Spleen (tissue), 11 donors: ENCODE results near the gene UAP1. TPM values are rescaled to one million over a fixed set of nuclear protein-coding genes. Genes with fewer than 3 reads are reported as not detected.

Experiments
- DNase-seq: peaks from one replicate; pipeline ENCODE4 v3.0.0-alpha.2; 2020
- H3K27ac ChIP-seq, 8 donors: fragments of 200-600 bp; sonication (generic) in 7 of 8; 1 replicate in 4 of 8; 2 replicates in 4 of 8; pipeline versions ENCODE4 v1.5.0 to v1.8.0; 2016 to 2021; ENCODE audit warnings: inconsistent platforms in 4 of 8, mild to moderate bottlenecking in 4 of 8, moderate library complexity in 1 of 8
- H3K27me3 ChIP-seq, 7 donors: fragments of 200-600 bp; sonication (generic) in 6 of 7; replicated peaks in 1 of 7; 1 replicate in 4 of 7; 2 replicates in 3 of 7; pipeline versions ENCODE4 v1.5.0 to v1.8.0; 2016 to 2021; ENCODE audit warnings: inconsistent platforms in 3 of 7, mild to moderate bottlenecking in 1 of 7
- H3K36me3 ChIP-seq, 6 donors: fragments of 200-600 bp; sonication (generic) in 5 of 6; 1 replicate in 4 of 6; 2 replicates in 2 of 6; pipeline versions ENCODE4 v1.5.0 to v1.8.0; 2016 to 2021; ENCODE audit warnings: inconsistent platforms in 2 of 6
- H3K4me1 ChIP-seq, 6 donors: fragments of 200-600 bp; sonication (generic) in 5 of 6; 1 replicate in 3 of 6; 2 replicates in 3 of 6; pipeline versions ENCODE4 v1.5.0 to v1.8.0; 2016 to 2021; ENCODE audit warnings: inconsistent platforms in 3 of 6
- H3K4me3 ChIP-seq, 8 donors: fragments of 200-600 bp; sonication (generic) in 7 of 8; 1 replicate in 4 of 8; 2 replicates in 4 of 8; pipeline versions ENCODE4 v1.5.0 to v1.8.0; 2016 to 2021; ENCODE audit warnings: inconsistent platforms in 4 of 8, mild to moderate bottlenecking in 4 of 8, moderate library complexity in 2 of 8
- H3K9me3 ChIP-seq, 8 donors: fragments of 200-600 bp; sonication (generic) in 7 of 8; 1 replicate in 4 of 8; 2 replicates in 4 of 8; pipeline versions ENCODE4 v1.5.0 to v1.8.0; 2016 to 2021; ENCODE audit warnings: inconsistent platforms in 4 of 8
- POLR2A ChIP-seq, 3 donors: fragments of 450-650 bp; IDR thresholded peaks; one replicate each; pipeline ENCODE4 v1.5.1; 2017; ENCODE audit warnings: antibody characterized with exemption in 3 of 3, mild to moderate bottlenecking in 1 of 3
- POLR2AphosphoS5 ChIP-seq, 3 donors: sonication (generic); formaldehyde crosslinking; IDR thresholded peaks; one replicate each; pipeline ENCODE4 v1.5.1; 2017; ENCODE audit warnings: antibody characterized with exemption in 3 of 3
- WGBS, 5 donors: extraction: QIAGEN DNeasy Blood & Tissue Kit in 3 of 5; methylation state at CpG; one replicate each; pipeline versions ENCODE4 v1.1.5 to v1.1.7; 2013 to 2018; 5-methylcytosine and 5-hydroxymethylcytosine counted together
- intact Hi-C: fragments of 100-400 bp; cut with DNase I; formaldehyde crosslinking; loops from one replicate; pipeline ENCODE4 v1.15.0; 2023; ENCODE audit warnings: low total_unique reads
- polyA plus RNA-seq, 3 donors: library from polyadenylated mRNA; stranded (reverse); fragments of 200-250 nt; gene quantifications; one replicate each; pipeline ENCODE4 v1.2.1, GENCODE V29; 2013
- total RNA-seq, 7 donors: library from RNA; depleted of rRNA in 3 of 7; stranded (reverse); fragments of >200 nt in 3 of 7; fragmentation: NEBNext Ultra II Directional in 4 of 7; extraction: Animal tissue kit (Norgen Biotek cat#: 25700) in 4 of 7; gene quantifications; one replicate each; pipeline versions ENCODE4 v1.1.0 to v1.2.1, GENCODE V29; 2016 to 2021
- TF ChIP-seq, protein P1 (sequence below), 11 experiments: fragments of 200-600 bp in 7 of 11; fragments of 450-650 bp in 4 of 11; sonication (generic) in 4 of 11; IDR thresholded peaks in 8 of 11; conservative IDR thresholded peaks in 3 of 11; 1 replicate in 7 of 11; 2 replicates in 4 of 11; pipeline versions ENCODE4 v1.4.0 to v1.8.0; 2016 to 2021; ENCODE audit warnings: antibody characterized with exemption in 11 of 11, inconsistent platforms in 4 of 11, mild to moderate bottlenecking in 1 of 11
- donor health status: healthy with polysubstance abuse.
- donor health status: DM: no; HTN: no; CAD: no; lungs with moderate emphysema.
- donor health status: DM: no; HTN: no; CAD: no.
- donor health status: Bipolar disorder and iron deficiency.
- donor health status: healthy.
- donor health status: DM: no; HTN: no; CAD: no.
- donor health status: DM: yes; HTN: yes; CAD: no.

UAP1 gene
- total and polyA plus RNA-seq, 10 donors, result 13.1 to 48.3 (median 21.2) TPM

DNA sequence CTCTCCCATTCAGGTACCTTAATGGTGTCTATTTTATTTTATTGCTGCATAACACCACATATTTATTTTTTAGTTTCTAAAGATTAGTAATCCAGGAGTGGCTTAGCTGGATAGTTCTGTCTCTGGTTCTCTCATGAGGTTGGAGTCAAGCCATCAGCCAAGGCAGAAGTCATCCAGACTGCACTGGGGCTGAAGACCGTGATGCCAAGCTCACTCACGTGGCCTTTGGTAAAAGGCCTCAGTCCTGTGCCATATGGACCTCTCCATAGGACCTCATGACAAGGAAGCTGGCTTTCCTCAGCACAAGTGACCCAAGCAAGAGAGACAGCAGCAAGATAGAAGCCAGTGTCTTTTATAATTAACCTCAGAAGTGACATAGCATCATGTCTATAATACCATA, 47.8 kb downstream of the UAP1 start:
- WGBS, 5 donors, result 92 to 98% (median 97%) methylated on average over 2 of the region's 2 CpGs

DNA sequence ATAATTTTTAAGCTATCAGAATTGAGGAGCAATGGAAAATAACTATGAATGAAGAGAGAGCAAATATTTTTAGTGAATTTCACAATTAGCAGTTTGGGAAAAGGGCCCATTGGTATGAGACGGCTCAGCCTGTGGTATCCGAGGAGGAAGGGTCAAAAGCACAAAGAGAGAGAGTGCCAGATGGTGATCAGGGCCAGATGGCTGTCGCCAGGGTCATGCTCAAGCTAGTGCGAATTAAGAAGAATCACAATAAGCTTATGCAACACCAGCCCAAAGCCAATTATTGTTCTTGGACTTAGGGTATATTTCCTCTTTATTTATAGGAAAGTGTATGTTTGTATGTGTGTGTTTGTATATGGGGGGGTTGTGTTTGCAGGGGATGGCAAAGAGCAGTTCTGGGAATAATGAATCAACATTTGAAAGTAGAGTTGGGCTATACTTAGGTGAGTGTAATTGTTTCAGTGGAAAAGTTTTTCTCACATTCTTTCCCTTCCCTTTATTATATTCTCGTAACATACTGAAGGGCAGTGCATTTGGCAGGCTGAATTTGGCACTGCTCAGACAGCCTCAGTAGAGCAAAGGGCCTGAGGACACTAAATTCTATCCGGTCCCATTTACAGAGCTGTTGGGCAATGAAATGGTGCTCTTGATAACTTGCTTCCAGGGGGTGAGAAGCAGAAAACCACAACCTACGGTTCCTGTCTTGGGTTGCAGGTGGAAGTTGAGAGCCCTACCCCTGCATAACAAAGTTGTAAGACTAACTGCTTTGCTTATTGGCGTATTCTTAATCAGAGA, 51.3 kb downstream of the UAP1 start:
- WGBS, 5 donors, result 60 to 67% (median 62%) methylated on average over 8 of the region's 8 CpGs
- Histone ChIP-seq H3K4me3 (no peak overlapping the region), H3K4me1 (peaks cover 0 to 6% (median 2%) of the 10 kb centered on the region in 6 donors), H3K36me3 (peaks cover 0 to 5% (median 0%) of the 10 kb centered on the region in 6 donors), H3K27me3 (no peaks in the 10 kb centered on the region), H3K9me3 (peaks cover 3 to 21% (median 18%) of the 10 kb centered on the region in 8 donors), H3K27ac (no peak overlapping the region)
- DNase-seq, result no peak
- TF ChIP-seq POLR2AphosphoS5 (IDR thresholded peaks at IDR 0.05) (peak in 1 of 3 donors; percentile 38), POLR2A (IDR thresholded peaks at IDR 0.05) (no peak)
- TF ChIP-seq, protein P1, sequence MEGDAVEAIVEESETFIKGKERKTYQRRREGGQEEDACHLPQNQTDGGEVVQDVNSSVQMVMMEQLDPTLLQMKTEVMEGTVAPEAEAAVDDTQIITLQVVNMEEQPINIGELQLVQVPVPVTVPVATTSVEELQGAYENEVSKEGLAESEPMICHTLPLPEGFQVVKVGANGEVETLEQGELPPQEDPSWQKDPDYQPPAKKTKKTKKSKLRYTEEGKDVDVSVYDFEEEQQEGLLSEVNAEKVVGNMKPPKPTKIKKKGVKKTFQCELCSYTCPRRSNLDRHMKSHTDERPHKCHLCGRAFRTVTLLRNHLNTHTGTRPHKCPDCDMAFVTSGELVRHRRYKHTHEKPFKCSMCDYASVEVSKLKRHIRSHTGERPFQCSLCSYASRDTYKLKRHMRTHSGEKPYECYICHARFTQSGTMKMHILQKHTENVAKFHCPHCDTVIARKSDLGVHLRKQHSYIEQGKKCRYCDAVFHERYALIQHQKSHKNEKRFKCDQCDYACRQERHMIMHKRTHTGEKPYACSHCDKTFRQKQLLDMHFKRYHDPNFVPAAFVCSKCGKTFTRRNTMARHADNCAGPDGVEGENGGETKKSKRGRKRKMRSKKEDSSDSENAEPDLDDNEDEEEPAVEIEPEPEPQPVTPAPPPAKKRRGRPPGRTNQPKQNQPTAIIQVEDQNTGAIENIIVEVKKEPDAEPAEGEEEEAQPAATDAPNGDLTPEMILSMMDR (IDR thresholded peaks at IDR 0.05 in 8 of 11, conservative IDR thresholded peaks at IDR 0.05 in 3 of 11), result no peak
- intact Hi-C loops, result no loop called here

More for the DNA sequence above, 47.8 kb downstream of the UAP1 start:
- Histone ChIP-seq H3K27me3 (no peaks in the 10 kb centered on the region), H3K4me3 (no peak overlapping the region), H3K9me3 (no peaks in the 10 kb centered on the region), H3K4me1 (peaks cover 0 to 6% (median 2%) of the 10 kb centered on the region in 6 donors), H3K27ac (no peak overlapping the region), H3K36me3 (peaks cover 0 to 5% (median 0%) of the 10 kb centered on the region in 6 donors)
- DNase-seq, result no peak
- no peak for TF ChIP-seq POLR2AphosphoS5 (IDR thresholded peaks at IDR 0.05)
- no peak for TF ChIP-seq POLR2A (IDR thresholded peaks at IDR 0.05)
- TF ChIP-seq, protein P1 (IDR thresholded peaks at IDR 0.05 in 8 of 11, conservative IDR thresholded peaks at IDR 0.05 in 3 of 11), result no peak
- intact Hi-C loops, result no loop called here

DNA sequence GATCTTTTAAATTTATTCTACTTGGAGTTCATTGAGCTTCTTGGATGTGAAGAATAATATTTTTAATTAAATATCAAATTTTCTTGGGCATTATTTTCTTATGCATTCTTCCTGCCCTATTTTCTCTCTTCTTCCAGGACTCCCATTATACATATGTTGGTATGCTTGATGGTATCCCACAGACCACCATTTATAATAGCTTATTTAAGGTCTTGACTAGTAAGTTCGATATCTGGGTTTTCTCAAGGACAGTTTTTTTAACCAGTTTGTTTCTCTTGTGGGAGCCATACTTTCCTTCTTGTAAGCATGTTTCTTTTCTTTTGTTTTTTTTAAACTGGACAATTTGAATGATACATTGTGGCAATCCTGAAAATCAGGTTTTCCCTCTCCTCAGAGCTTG, 55.3 kb downstream of the UAP1 start:
- 89 to 96% (median 93%) methylated on average over 1 of the region's 1 CpG for WGBS, 5 donors
- Histone ChIP-seq H3K4me1 (peaks cover 0 to 6% (median 2%) of the 10 kb centered on the region in 6 donors), H3K27ac (no peak overlapping the region), H3K4me3 (no peak overlapping the region), H3K36me3 (no peaks in the 10 kb centered on the region), H3K27me3 (no peaks in the 10 kb centered on the region), H3K9me3 (peaks cover 3 to 27% (median 26%) of the 10 kb centered on the region in 8 donors)
- intact Hi-C loops, result no loop called here
- no peak for TF ChIP-seq POLR2A (IDR thresholded peaks at IDR 0.05)
- no peak for TF ChIP-seq POLR2AphosphoS5 (IDR thresholded peaks at IDR 0.05)
- TF ChIP-seq, protein P1 (IDR thresholded peaks at IDR 0.05 in 8 of 11, conservative IDR thresholded peaks at IDR 0.05 in 3 of 11), result no peak
- DNase-seq, result no peak

DNA sequence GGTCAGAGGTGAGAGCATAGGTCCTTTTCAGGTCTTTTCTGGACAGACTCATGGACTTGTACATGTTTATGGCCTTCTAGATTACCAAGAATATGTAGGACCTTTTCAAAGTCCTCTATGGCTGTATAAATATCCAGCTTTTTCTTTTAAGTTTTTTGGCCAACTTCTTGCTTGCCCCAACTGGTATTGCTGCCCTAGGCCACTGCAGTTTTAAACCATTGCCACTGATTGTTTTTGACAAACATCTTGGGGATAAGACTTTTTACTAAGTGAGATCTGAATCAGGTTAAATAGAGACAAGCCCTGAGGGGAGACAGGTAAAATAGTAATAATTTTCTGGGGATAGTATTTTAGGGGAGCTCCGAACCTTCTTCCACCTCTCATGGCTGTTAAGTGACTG, 56.0 kb downstream of the UAP1 start:
- Histone ChIP-seq H3K4me1 (peaks cover 0 to 6% (median 2%) of the 10 kb centered on the region in 6 donors), H3K27ac (no peak overlapping the region), H3K9me3 (peaks cover 3 to 27% (median 26%) of the 10 kb centered on the region in 8 donors), H3K27me3 (no peaks in the 10 kb centered on the region), H3K4me3 (no peak overlapping the region), H3K36me3 (no peaks in the 10 kb centered on the region)
- intact Hi-C loops, result no loop called here
- TF ChIP-seq, protein P1 (IDR thresholded peaks at IDR 0.05 in 8 of 11, conservative IDR thresholded peaks at IDR 0.05 in 3 of 11), result no peak
- TF ChIP-seq POLR2A (IDR thresholded peaks at IDR 0.05) (no peak), POLR2AphosphoS5 (IDR thresholded peaks at IDR 0.05) (no peak)
- DNase-seq, result no peak
- 91 to 100% (median 96%) methylated on average over 1 of the region's 1 CpG for WGBS, 5 donors
